ENCODE data around the gene KAZN.

The KAZN gene

GRCh38 chr1:15128077-15128476 lies 529.6 kb downstream of the KAZN start:
- no peak for TF ChIP-seq MAX (IDR thresholded peaks at IDR 0.05)
- TF ChIP-seq REST (IDR thresholded peaks at IDR 0.05; ENCODE audit: low read depth): no peak
- no peak for TF ChIP-seq USF1 (IDR thresholded peaks at IDR 0.05)
- TF ChIP-seq EP300 (IDR thresholded peaks at IDR 0.05; ENCODE audit: borderline replicate concordance): no peak
- no peak for TF ChIP-seq CREB1 (IDR thresholded peaks at IDR 0.05; ENCODE audit: low read depth)
- TF ChIP-seq TAF1 (IDR thresholded peaks at IDR 0.05; ENCODE audit: low read depth): no peak
- no peak for TF ChIP-seq ZBTB7A (IDR thresholded peaks at IDR 0.05; ENCODE audit: low read depth)
- TF ChIP-seq TCF12 (IDR thresholded peaks at IDR 0.05; ENCODE audit: low read depth): no peak
- TF ChIP-seq EGR1 (IDR thresholded peaks at IDR 0.05): no peak
- TF ChIP-seq FOXM1 (IDR thresholded peaks at IDR 0.05; ENCODE audit: borderline replicate concordance, low read depth): no peak
- no peak for TF ChIP-seq CEBPB (IDR thresholded peaks at IDR 0.05)
- TF ChIP-seq RAD21 (IDR thresholded peaks at IDR 0.05; ENCODE audit: low read depth): no peak
- TF ChIP-seq YY1 (IDR thresholded peaks at IDR 0.05; ENCODE audit: low read depth): no peak
- no peak for TF ChIP-seq TEAD4 (IDR thresholded peaks at IDR 0.05)
- TF ChIP-seq NFIC (IDR thresholded peaks at IDR 0.05): no peak

- TF ChIP-seq YY1 (IDR thresholded peaks at IDR 0.05; ENCODE audit: low read depth) (0 out of 2 replicates have a peak, but pooled peaks have one; percentile 33), CREB1 (IDR thresholded peaks at IDR 0.05; ENCODE audit: low read depth) (no peak), TAF1 (IDR thresholded peaks at IDR 0.05; ENCODE audit: low read depth) (no peak), RAD21 (IDR thresholded peaks at IDR 0.05; ENCODE audit: low read depth) (peak; percentile 95)
Measured at GRCh38 chr1:15128520-15129313, 530.2 kb downstream of the KAZN start.

- no peak for TF ChIP-seq CEBPB (IDR thresholded peaks at IDR 0.05)
- no peak for TF ChIP-seq TCF12 (IDR thresholded peaks at IDR 0.05; ENCODE audit: low read depth)
- TF ChIP-seq EGR1 (IDR thresholded peaks at IDR 0.05): no peak
- no peak for TF ChIP-seq TEAD4 (IDR thresholded peaks at IDR 0.05)
- TF ChIP-seq CREB1 (IDR thresholded peaks at IDR 0.05; ENCODE audit: low read depth): no peak
- no peak for TF ChIP-seq REST (IDR thresholded peaks at IDR 0.05; ENCODE audit: low read depth)
- TF ChIP-seq RAD21 (IDR thresholded peaks at IDR 0.05; ENCODE audit: low read depth): no peak
- TF ChIP-seq TAF1 (IDR thresholded peaks at IDR 0.05; ENCODE audit: low read depth): no peak
Measured at GRCh38 chr1:15129944-15130343, 531.5 kb downstream of the KAZN start.

GRCh38 chr1:15130607-15131006 lies 532.1 kb downstream of the KAZN start:
- no peak for TF ChIP-seq CEBPB (IDR thresholded peaks at IDR 0.05)
- TF ChIP-seq REST (IDR thresholded peaks at IDR 0.05; ENCODE audit: low read depth): no peak
- TF ChIP-seq EGR1 (IDR thresholded peaks at IDR 0.05): no peak
- TF ChIP-seq RAD21 (IDR thresholded peaks at IDR 0.05; ENCODE audit: low read depth): no peak
- no peak for TF ChIP-seq MAX (IDR thresholded peaks at IDR 0.05)
- TF ChIP-seq CREB1 (IDR thresholded peaks at IDR 0.05; ENCODE audit: low read depth): no peak
- no peak for TF ChIP-seq NFIC (IDR thresholded peaks at IDR 0.05)
- TF ChIP-seq TAF1 (IDR thresholded peaks at IDR 0.05; ENCODE audit: low read depth): no peak
- TF ChIP-seq EP300 (IDR thresholded peaks at IDR 0.05; ENCODE audit: borderline replicate concordance): no peak
- TF ChIP-seq FOXM1 (IDR thresholded peaks at IDR 0.05; ENCODE audit: borderline replicate concordance, low read depth): no peak
- no peak for TF ChIP-seq YY1 (IDR thresholded peaks at IDR 0.05; ENCODE audit: low read depth)
- no peak for TF ChIP-seq TCF12 (IDR thresholded peaks at IDR 0.05; ENCODE audit: low read depth)
- TF ChIP-seq TEAD4 (IDR thresholded peaks at IDR 0.05): no peak
- no peak for TF ChIP-seq ZBTB7A (IDR thresholded peaks at IDR 0.05; ENCODE audit: low read depth)
- no peak for TF ChIP-seq USF1 (IDR thresholded peaks at IDR 0.05)
